ENCODE results near the gene SMG6.
A peak's percentile ranks its signal among the peaks of the same experiment; 100 is the strongest.

SMG6 gene

DNA sequence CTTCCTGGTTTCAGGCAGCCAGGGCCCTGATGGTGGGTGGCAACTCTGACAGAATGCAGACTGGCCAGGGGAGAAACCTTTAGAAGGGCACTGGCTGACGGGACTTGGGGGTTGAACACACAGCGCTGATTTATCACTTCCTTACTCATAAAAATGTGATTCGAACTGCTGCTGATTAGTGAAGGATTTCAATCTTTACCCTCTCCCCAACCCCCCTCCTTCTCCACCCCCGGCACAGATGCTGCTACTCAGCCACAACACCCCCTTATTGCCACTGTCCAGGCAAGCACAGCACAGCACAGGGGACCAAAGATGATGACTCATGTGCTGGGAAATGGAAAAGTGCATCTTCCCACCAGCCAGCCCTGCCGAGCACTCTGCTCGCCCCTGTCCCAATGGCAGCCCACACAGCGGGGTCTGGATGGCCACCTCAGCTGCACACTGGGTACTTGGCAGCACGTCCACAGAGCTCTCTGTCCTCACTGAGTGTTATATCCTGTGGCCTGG is 70.1 kb downstream of the SMG6 start:
- CTCF ChIA-PET, result interaction anchor here (1.1 kb wide), 1 partner anchor 175 kb away, joined by 3 read pairs; no protein-coding TSS in a partner anchor
- POLR2A ChIA-PET (ENCODE audit: low non-redundant PET), result no interaction called here
- no peak for TF ChIP-seq CTCF (conservative IDR thresholded peaks at IDR 0.05; ENCODE audit: low read depth)

DNA sequence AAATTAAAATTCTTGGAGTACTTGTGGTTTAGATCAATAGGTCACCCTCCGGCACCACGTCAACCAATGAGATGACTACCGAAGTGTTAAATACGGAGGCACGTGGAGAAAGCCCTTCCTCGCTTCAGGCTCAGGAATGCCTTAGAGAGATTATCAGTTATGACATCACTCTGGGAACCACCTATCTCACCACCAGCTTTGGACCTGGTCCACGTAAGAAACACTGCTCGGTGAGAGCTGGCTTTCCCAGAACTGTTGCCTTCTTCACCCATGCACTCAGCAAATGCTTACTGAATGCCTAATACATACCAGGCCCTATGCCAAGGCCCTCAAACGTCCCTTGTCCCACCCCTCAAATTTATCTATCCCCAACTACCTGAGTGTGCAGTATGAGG is 71.3 kb downstream of the SMG6 start:
- no peak for DNase-seq (ENCODE audit: low spot score)
- TF ChIP-seq CTCF (conservative IDR thresholded peaks at IDR 0.05; ENCODE audit: low read depth), result no peak
- H3K27ac ChIP-seq, result no peak overlapping the region
- CTCF ChIA-PET, result interaction anchor here (1.1 to 2.0 kb wide), 6 partner anchors 10 to 179 kb away, joined by 3 to 7 read pairs (median 6); partner anchors contain the start of gene HIC1
- POLR2A ChIA-PET (ENCODE audit: low non-redundant PET), result no interaction called here

More for the DNA sequence above, 70.1 kb downstream of the SMG6 start:
- H3K27ac ChIP-seq, result peak overlapping the region; percentile 13; the same call in 1 of the 2 replicates
- no peak for DNase-seq (ENCODE audit: low spot score)

GRCh38 chr17:2230877-2231276 is 72.7 kb downstream of the SMG6 start:
- POLR2A ChIA-PET (ENCODE audit: low non-redundant PET), result no interaction called here
- CTCF ChIA-PET, result interaction anchor here (1.1 to 2.0 kb wide), 4 partner anchors 8 to 178 kb away, joined by 6 to 7 read pairs (median 6); partner anchors contain the start of gene HIC1
- no peak overlapping the region for H3K27ac ChIP-seq
- DNase-seq (ENCODE audit: low spot score), result no peak
- TF ChIP-seq CTCF (conservative IDR thresholded peaks at IDR 0.05; ENCODE audit: low read depth), result no peak

DNA sequence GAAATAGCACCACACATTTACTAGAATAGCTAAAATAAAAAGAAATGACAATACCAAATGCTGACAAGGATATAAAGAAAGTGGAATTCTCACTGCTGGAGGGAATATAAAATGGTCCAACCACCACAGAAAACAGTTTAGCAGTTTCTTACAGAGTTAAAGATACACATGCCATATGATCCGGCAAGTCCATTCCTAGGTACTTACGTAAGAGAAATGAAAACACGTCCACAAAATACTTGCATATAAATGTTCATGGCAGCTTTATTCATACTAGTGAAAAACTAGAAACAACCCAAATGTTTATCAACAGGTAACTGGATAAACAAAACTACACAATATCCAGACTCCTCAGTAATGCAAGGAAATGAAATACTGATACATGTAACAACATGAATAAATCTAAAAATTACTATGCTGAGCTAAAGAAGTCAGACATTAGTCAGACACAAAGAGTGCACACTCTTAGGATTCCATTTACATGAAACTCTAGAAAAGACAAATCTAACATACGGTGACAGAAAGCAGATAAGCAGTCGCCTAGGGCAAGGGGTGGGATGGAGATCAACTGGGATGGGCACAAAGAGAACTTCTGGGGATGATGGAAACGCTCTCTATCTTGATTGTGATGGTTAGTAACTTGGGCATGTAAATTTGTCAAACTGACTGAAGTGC is 76.4 kb downstream of the SMG6 start:
- CTCF ChIA-PET, result no interaction called here
- peak; percentile 59 for DNase-seq (ENCODE audit: low spot score)
- H3K27ac ChIP-seq, result peak overlapping the region; percentile 41
- POLR2A ChIA-PET (ENCODE audit: low non-redundant PET), result no interaction called here
- TF ChIP-seq CTCF (conservative IDR thresholded peaks at IDR 0.05; ENCODE audit: low read depth), result no peak

DNA sequence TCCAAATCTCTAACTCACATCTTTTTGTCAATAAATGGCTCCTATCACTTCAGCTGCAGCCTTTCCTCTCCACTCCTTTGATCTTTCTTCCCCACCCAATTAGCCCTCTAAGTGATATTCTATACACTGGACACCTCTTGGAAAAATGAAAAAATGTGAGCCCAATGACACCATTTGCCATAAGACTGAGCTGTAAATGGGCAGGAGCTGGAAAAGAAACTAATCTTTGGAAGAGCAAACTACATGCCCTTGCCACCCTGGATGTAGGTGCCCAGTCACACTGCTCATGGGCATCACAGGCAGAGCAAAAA is 80.0 kb downstream of the SMG6 start:
- ChIA-PET POLR2A (ENCODE audit: low non-redundant PET) (no interaction called here), CTCF (interaction anchor here (0.6 to 1.1 kb wide), 5 partner anchors 10 to 129 kb away, joined by 3 to 5 read pairs (median 3); no protein-coding TSS in a partner anchor)
- no peak for DNase-seq (ENCODE audit: low spot score)
- H3K27ac ChIP-seq, result no peak overlapping the region
- no peak for TF ChIP-seq CTCF (conservative IDR thresholded peaks at IDR 0.05; ENCODE audit: low read depth)

DNA sequence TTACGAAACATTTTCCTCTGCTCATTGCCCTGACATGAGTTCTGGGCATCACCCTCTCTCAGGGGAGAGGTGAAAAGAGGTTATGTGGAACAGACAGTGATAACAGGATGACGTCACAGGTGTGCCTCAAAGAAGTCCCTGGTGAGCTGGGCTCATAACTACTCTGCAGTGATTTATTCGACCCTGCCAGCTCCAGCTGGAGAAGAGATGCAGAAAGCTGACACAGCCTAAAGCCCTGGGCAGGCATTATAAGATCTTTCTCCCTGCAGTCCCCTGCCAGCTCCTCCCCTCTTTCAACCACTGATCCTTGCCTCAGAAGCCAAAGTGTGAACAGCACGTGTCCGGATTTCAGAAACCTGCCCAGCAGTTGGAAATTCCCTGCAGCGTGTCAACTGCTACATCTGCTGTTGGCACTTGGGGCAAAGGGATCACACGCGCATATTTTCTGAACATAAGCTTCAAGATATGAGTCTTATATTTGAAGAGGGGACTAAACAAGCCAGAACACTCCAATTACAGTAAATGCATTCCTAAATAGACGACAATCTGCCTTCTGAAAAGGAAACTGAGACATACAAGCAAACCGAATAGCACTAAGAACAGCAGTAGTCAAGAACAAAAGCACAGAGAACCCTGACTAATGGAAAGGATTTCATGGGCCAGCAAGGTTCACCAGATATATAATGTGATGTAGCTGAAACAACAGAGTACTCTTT is 80.5 kb downstream of the SMG6 start:
- CTCF ChIA-PET, result interaction anchor here (0.6 to 1.4 kb wide), 4 partner anchors 9 to 94 kb away, joined by 3 to 7 read pairs (median 4); no protein-coding TSS in a partner anchor
- TF ChIP-seq CTCF (conservative IDR thresholded peaks at IDR 0.05; ENCODE audit: low read depth), result no peak
- POLR2A ChIA-PET (ENCODE audit: low non-redundant PET), result no interaction called here
- DNase-seq (ENCODE audit: low spot score), result no peak
- H3K27ac ChIP-seq, result peak overlapping the region; percentile 63
